HG03097 (cell line): ENCODE measurements around the gene KRTAP5-5.
"Not testable (repeated sequence)": the region's sequence is repeated elsewhere in the genome, so short reads cannot be mapped to it uniquely, and the experiment has no call there.

Experiments used
- ATAC-seq: cut with Tn5 transposase; IDR thresholded peaks from one replicate; pipeline ENCODE4 v1.9.1; 2021; ENCODE audit not compliant: unreplicated experiment, low FRiP score

Gene KRTAP5-5, protein sequence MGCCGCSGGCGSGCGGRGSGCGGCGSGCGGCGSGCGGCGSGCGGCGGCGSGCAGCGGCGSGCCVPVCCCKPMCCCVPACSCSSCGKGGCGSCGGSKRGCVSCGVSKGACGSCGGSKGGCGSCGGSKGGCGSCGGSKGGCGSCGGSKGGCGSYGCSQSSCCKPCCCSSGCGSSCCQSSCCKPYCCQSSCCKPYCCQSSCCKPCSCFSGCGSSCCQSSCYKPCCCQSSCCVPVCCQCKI

DNA sequence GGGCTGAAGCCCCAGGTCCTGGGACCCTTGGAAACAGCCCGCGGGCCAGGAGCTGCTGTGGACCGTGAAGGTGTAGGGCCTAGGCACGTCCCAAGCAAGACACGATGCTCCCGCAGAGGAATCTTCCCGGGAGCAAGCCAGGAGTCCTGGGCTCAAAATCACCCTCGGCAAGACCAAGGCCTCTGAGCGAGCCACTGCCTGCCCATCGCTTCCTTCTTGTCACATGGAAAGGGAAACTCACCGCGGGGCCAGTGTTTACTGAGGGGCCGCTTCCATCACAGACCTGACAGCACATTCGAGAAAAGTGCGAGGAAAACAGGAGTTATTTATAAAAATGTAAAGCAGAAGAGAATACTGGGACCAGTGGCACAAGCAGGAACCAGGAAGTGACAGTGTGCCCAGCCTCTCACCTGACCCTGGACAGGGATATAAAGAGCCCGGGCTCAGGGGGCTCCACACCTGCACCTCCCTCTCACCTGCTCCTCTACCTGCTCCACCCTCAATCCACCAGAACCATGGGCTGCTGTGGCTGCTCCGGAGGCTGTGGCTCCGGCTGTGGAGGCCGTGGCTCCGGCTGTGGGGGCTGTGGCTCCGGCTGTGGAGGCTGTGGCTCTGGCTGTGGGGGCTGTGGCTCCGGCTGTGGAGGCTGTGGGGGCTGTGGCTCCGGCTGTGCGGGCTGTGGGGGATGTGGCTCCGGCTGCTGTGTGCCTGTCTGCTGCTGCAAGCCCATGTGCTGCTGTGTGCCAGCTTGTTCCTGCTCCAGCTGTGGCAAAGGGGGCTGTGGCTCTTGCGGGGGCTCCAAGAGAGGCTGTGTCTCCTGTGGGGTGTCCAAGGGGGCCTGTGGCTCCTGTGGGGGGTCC, at the start of gene KRTAP5-5:
TSS of gene KRTAP5-5 (plus strand) at position 450 of the 860 bp plus-strand sequence. CDS start at position 516, 66 bp downstream.
- ATAC-seq, result no peak

GRCh38 chr11:1581976-1582375, 47.6 kb upstream of the KRTAP5-5 start:
- no peak for ATAC-seq

GRCh38 chr11:1582909-1583308, 46.7 kb upstream of the KRTAP5-5 start:
- not testable (repeated sequence) for ATAC-seq

DNA sequence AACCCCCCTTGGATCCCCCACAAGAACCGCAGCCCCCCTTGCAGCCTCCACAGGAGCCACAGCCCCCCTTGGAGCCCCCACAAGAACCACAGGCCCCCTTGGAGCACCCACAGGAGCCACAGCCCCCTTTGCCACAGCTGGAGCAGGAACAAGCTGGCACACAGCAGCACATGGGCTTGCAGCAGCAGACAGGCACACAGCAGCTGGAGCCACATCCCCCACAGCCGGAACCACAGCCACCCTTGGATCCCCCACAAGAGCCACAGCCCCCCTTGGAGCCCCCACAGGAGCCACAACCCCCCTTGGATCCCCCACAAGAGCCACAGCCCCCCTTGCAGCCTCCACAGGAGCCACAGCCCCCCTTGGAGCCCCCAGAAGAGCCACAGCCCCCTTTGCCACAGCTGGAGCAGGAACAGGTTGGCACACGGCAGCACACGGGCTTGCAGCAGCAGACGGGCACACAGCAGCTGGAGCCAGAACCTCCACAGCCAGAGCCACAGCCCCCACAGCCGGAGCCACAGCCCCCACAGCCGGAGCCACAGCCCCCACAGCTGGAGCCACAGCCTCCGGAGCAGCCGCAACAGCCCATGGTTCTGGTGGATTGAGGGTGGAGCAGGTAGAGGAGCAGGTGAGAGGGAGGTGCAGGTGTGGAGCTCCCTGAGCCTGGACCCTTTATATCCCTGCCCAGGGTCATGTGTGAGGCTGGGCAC, 44.8 kb upstream of the KRTAP5-5 start, which contains the start of gene KRTAP5-1:
TSS of gene KRTAP5-1 (minus strand) at position 623 of the 710 bp plus-strand sequence. CDS start at position 589, 34 bp downstream.
- not testable (repeated sequence) for ATAC-seq

DNA sequence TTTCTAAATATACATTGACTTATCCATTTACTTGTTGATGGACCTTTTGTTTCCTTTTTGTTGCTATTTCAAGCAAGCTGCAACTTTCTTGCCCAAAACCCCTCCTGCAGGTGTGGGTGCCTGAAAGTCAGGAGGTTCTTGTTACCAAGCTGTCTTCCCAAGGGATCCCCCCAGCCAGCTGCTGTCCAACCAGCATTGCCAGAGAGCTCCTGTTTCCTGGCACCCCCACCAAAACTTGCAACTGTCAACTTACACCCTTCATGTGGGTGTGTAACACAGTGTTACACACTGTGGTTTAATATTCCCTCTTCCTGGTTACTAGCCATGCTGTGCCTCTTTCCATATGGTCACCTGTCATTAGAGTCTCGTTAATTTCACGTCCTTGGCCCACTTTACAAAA, 42.9 kb upstream of the KRTAP5-5 start:
- ATAC-seq, result no peak

GRCh38 chr11:1589191-1589963, 40.2 kb upstream of the KRTAP5-5 start:
- ATAC-seq, result not testable (repeated sequence)

DNA sequence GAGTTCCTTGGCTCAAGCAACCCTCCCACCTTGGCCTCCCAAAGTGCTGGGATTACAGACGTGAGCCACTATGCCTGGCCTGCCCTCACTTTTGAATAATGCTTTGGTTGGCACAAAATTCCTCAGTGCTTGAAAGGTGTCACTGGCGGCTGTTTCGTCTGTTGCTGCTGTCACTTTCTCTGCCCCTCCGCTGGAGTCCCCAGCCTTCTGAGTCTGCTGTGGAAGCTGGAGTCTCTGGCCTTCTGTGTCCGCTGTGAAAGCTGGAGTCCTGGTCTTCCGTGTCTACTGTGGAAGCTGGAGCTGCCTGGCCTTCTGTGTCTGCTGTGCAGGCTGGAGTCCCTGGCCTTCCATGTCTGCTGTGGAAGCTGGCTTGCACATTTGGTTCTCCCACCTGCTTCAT, 39.6 kb upstream of the KRTAP5-5 start:
- ATAC-seq, result no peak

- ATAC-seq, result no peak
Observed at GRCh38 chr11:1592628-1593027, 36.9 kb upstream of the KRTAP5-5 start.

GRCh38 chr11:1595994-1596575, 33.5 kb upstream of the KRTAP5-5 start:
- ATAC-seq, result not testable (repeated sequence)

DNA sequence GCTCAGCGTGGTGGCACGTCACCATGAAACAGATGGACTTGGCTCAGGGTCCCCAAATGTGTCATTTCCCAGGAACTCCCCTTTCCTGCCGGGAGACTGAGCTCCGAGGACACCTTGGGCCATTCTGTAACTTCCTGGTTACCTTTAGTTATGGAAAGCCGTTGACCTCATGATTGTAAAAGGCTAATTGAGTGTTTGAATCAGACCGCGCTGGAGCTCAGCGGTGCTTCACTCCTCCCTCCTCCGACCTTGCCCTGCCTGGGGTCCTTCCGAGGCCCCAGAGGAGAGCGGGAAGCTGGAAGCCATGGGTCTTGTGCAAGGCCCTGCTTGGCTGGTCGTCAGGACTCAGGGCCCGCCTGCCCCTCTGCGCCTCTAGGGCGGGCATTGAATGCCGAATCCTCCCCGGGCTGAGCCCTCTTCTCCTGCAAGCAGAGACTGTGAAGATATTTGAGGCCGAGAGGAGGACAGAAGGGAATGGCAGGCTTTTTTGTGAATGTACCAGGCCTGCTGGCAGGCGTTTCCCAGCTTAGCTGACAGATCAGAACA, 32.9 kb upstream of the KRTAP5-5 start:
- not testable (repeated sequence) for ATAC-seq

- ATAC-seq, result no peak
Observed at GRCh38 chr11:1597331-1597993, 32.1 kb upstream of the KRTAP5-5 start.

DNA sequence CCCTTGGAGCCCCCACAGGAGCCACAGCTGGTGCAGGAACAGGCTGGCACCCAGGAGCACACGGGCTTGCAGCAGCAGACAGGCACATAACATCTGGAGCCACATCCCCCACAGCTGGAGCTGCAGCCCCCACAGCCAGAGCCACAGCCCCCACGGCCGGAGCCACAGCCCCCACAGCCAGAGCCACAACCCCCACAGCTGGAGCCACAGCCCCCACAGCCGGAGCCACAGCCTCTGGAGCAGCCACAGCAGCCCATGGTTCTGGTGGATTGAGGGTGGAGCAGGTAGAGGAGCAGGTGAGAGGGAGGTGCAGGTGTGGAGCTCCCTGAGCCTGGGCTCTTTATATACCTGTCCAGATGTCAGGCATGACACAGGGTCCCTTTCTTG, 31.6 kb upstream of the KRTAP5-5 start, which contains the start of gene KRTAP5-2:
TSS of gene KRTAP5-2 (minus strand) at position 301 of the 387 bp plus-strand sequence. CDS start at position 257, 44 bp downstream.
- ATAC-seq, result no peak

GRCh38 chr11:1598406-1598805, 31.2 kb upstream of the KRTAP5-5 start:
- not testable (repeated sequence) for ATAC-seq

- ATAC-seq, result no peak
Observed at GRCh38 chr11:1598816-1599215, 30.8 kb upstream of the KRTAP5-5 start.

DNA sequence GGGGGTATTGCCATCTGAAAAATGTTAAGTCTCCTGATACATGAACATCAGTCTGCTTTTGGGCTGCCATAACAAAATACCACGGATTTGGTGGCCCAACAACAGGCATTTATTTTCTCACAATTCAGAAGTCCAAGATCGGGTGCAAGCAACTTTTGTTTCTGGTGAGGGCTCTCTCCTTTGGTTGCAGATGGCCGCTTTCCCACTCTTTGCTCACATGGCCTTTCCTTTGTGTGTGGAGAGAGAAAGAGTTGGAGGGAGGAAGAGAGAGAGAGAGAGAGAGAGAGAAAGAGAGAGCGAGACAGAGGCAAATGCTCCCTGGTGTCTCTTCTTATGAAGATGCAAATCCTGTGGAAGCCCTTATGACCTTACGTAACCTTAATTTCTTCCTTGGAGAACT, 28.9 kb upstream of the KRTAP5-5 start:
- no peak for ATAC-seq

DNA sequence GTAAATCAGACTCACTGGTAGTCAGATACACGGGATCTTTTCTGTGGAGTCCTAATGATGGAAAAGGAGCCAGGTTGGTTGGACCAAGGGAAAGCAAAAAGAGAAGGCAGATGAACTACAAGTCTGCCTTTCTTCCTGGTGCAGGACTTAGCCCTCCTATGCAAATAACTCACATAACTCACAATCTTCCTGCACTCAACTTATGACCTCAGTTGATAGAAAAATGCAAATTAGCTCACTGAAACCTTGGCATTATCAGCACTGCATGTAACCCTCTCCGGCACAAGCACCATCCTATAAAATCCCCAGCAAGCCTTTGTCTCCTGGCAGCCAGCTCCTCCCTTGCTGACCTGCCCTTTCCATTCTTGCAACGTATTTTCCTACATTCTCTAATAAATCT, 27.9 kb upstream of the KRTAP5-5 start:
- not testable (repeated sequence) for ATAC-seq

DNA sequence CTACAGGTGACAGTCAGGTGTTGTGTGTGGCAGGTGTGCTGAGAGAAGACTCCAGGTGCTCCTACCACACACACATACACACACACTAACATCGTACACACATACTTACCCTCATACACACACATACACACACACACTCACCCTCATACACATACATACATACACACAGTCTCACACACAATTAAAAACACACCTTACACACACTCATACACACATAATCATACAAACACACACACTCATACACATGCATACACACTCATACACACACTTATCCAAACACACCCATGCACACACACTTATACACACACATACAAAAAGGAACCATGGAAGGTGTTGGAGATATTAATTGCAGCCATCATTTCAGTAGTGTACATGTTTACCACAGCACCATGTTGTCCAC, 25.9 kb upstream of the KRTAP5-5 start:
- no peak for ATAC-seq

- ATAC-seq, result no peak
Observed at GRCh38 chr11:1604181-1604580, 25.4 kb upstream of the KRTAP5-5 start.

- no peak for ATAC-seq
Observed at GRCh38 chr11:1604711-1605110, 24.9 kb upstream of the KRTAP5-5 start.
